ENCODE data around the gene SERPINH1.

DNA sequence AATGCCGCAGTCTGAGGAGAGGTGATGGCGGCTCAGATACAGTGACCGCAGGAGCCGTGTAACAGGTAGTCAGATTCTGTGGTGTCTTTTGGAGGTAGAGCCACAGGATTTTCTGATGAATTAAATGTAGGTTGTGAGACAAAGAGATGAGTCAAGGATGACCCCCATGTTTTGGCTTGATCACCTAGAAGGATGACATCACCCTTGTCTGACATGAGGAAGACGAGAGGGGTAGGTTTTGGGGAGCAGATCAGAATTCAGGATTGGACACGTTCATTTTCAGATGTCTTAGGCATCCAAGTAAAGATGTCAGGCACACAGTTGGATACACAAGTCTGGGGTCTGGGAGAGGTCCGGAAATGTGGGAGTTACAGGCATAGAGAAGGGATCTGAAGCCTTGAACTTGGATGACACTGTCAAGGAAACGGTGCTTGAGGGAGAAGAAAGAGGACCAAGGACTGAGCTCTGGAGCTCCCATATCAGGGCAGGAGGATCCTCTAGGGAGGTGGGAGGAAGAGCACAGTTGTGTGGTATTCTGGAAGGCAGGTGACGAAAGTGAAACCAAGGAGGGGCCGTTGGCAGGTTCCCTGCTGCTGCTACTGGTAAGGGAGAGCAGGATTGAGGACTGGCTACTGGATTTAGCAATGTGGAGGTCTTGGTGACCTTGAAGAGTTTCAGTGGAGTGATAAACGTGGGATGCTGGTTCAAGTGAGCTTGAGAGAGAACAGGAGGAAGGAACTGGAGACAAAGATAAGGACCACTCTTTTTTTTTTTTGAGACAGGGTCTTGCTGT, 23.7 kb upstream of the SERPINH1 start:
- TF ChIP-seq, protein P1, sequence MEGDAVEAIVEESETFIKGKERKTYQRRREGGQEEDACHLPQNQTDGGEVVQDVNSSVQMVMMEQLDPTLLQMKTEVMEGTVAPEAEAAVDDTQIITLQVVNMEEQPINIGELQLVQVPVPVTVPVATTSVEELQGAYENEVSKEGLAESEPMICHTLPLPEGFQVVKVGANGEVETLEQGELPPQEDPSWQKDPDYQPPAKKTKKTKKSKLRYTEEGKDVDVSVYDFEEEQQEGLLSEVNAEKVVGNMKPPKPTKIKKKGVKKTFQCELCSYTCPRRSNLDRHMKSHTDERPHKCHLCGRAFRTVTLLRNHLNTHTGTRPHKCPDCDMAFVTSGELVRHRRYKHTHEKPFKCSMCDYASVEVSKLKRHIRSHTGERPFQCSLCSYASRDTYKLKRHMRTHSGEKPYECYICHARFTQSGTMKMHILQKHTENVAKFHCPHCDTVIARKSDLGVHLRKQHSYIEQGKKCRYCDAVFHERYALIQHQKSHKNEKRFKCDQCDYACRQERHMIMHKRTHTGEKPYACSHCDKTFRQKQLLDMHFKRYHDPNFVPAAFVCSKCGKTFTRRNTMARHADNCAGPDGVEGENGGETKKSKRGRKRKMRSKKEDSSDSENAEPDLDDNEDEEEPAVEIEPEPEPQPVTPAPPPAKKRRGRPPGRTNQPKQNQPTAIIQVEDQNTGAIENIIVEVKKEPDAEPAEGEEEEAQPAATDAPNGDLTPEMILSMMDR (IDR thresholded peaks at IDR 0.05), result no peak
- no peak for TF ChIP-seq POLR2A (IDR thresholded peaks at IDR 0.05)
